Astrocyte of the spinal cord (primary cell): ENCODE data around the gene ZNF793.

Experiments
- DNase-seq: peaks from one replicate; pipeline ENCODE4 v3.0.0; 2011; ENCODE audit warnings: low read depth, low spot score
- H3K4me3 ChIP-seq: 2 replicates; pipeline ENCODE4 v1.5.1; 2011; ENCODE audit warnings: low read depth, mild to moderate bottlenecking, low read length, moderate library complexity
- in situ Hi-C: cut with HindIII; loops from 2 replicates; pipeline ENCODE4 v1.10.0; 2017; ENCODE audit warnings: low sequenced_read_pairs
- TF ChIP-seq, protein P1 (sequence below): IDR thresholded peaks from 2 replicates; pipeline ENCODE4 v1.5.1; 2012; ENCODE audit warnings: low read depth, mild to moderate bottlenecking, low read length, inconsistent platforms

The ZNF793 gene

DNA sequence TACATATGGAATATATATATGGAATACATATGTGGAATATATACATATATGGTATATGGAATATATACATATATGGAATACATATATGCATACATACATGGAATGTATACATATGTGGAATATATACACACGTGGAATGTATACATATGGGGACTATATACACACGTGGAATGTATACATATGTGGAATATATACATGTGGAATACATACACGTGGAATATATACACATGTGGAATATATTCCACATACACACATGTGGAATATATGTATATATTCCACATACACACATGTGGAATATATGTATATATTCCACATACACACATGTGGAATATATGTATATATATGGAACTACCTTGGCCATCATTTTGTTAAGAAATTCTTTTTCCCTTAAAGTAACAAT lies 56.8 kb downstream of the ZNF793 start:
- in situ Hi-C loops, result no loop called here
- DNase-seq, result no peak
- H3K4me3 ChIP-seq, result no peak overlapping the region
- TF ChIP-seq, protein P1, sequence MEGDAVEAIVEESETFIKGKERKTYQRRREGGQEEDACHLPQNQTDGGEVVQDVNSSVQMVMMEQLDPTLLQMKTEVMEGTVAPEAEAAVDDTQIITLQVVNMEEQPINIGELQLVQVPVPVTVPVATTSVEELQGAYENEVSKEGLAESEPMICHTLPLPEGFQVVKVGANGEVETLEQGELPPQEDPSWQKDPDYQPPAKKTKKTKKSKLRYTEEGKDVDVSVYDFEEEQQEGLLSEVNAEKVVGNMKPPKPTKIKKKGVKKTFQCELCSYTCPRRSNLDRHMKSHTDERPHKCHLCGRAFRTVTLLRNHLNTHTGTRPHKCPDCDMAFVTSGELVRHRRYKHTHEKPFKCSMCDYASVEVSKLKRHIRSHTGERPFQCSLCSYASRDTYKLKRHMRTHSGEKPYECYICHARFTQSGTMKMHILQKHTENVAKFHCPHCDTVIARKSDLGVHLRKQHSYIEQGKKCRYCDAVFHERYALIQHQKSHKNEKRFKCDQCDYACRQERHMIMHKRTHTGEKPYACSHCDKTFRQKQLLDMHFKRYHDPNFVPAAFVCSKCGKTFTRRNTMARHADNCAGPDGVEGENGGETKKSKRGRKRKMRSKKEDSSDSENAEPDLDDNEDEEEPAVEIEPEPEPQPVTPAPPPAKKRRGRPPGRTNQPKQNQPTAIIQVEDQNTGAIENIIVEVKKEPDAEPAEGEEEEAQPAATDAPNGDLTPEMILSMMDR, result no peak

DNA sequence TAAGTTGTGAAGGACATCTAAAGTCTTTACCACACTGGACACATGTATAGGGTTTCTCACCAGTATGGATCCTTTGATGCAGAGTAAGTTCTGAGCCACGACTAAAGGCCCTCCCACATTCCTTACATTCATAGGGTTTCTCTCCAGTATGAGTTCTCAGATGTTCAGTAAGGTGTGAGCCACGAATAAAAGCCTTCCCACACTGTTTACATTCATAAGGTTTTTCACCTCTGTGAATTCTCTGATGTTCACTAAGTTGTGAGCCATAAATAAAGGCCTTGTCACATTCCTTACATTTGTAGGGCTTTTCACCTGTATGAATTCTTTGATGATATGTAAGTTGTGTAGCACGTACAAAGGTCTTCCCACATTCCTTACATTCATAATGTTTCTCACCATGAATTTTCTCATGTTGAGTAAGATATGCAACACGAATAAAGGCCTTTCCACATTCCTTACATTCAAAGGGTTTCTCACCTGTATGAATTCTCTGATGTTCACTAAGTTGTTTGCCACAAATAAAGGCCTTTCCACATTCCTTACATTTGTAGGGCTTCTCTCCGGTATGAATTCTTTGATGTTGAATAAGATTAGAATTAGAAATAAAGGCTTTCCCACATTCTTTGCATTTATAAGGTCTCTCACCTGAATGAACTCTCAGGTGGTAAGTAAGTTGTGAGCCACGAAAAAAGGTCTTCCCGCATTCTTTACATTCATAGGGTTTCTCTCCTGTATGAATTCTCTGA lies 58.1 kb downstream of the ZNF793 start:
- in situ Hi-C loops, result no loop called here
- TF ChIP-seq, protein P1, result no peak
- no peak overlapping the region for H3K4me3 ChIP-seq
- DNase-seq, result no peak

DNA sequence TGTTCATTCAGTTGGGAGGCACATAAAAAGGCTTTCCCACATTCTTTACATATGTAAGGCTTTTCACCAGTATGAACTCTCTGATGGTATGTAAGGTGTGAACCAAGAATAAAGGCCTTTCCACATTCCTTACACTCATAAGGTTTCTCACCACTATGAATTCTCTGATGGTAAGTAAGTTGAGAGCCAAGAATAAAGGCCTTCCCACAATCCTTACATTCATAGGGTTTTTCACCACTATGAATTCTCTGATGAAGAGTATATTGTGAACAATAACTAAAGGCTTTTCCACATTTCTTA lies 58.6 kb downstream of the ZNF793 start:
- DNase-seq, result no peak
- TF ChIP-seq, protein P1, result no peak
- H3K4me3 ChIP-seq, result no peak overlapping the region
- in situ Hi-C loops, result no loop called here

DNA sequence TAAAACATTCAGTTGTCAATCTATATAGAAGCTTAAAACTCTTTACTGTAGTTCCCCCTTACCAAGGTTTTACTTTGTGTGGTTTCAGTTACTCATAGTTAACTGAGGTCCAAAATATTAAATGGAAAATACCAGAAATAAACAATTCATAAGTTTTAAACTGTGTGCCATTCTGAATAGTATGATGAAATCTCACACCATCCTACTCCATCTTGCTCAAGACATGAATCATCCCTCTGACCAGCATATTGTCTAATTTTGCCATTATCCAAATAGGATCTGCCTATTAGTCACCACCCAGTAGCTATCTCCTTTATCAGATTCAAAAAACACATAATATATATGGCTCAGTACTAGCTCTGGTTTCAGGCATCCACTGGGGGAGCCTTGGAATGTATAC lies 65.5 kb downstream of the ZNF793 start:
- H3K4me3 ChIP-seq, result no peak overlapping the region
- no peak for DNase-seq
- in situ Hi-C loops, result no loop called here
- TF ChIP-seq, protein P1, result no peak

DNA sequence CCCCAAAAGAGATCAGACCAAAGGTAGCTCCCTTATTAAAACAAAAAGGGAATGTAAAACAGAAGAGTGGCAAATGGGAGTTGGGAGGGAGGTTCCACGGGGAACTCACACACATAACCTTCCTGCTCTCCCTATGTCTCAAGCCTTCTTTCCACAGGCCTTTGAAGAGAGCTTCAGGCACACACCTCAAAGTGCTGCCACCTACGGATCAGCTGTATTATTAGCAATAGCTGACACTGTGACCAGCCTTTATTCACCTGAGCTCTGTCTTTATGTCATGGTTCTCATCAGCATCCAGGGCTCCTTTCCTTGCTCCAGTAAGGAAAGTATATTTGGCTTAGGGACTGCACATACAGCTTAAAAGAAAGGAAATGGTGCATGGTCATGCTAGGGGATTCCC lies 76.6 kb downstream of the ZNF793 start:
- in situ Hi-C loops, result no loop called here
- no peak for DNase-seq
- TF ChIP-seq, protein P1, result no peak
- no peak overlapping the region for H3K4me3 ChIP-seq
